Glomerular visceral epithelial cell (primary cell): ENCODE measurements around the gene OGFOD3.
A peak's percentile ranks its signal among the peaks of the same experiment; 100 is the strongest.

Experiments used
- DNase-seq: peaks from one replicate; pipeline ENCODE4 v3.0.0-alpha.2; 2016; ENCODE audit errors: extremely low spot score

Gene OGFOD3

DNA sequence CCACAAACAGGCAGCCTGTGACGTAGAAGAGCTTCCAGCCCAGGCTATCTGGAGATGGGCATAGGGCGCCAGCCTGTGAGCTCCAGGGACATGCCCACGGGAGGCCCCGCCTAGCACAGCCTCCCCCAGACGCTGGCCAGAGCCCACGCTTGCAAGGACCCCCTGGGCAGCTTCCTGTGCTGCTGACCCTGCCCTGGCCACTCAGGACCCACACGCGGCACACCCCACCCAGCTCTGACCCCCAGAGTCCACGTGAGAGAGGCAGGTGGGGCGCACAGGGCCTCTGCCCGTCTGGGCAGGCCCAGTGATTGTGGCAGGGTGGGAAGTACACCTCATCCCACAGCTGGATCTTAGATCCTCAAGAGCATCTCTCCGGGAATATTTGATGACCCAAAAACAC, 28.3 kb upstream of the OGFOD3 start:
- no peak for DNase-seq

DNA sequence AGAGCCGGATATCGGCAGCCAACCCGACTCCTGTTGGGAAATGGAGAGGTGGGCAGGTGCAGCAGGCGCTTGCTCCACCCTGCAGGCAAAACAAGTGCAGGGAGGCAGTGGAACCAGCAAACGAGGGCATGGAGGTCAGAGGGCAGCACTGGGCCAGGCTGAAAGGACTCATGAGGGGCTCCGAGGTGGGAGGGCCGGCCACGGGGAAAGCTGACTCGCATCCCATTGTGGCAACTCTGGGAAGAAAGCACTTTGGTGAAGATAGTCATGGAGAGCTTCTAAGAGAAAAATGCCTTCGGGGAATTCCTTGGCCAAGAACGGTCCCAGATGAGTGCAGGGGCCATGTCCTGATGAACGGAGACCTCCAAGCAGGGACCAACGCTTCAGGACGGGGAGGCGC, 27.7 kb upstream of the OGFOD3 start:
- DNase-seq = no peak

DNA sequence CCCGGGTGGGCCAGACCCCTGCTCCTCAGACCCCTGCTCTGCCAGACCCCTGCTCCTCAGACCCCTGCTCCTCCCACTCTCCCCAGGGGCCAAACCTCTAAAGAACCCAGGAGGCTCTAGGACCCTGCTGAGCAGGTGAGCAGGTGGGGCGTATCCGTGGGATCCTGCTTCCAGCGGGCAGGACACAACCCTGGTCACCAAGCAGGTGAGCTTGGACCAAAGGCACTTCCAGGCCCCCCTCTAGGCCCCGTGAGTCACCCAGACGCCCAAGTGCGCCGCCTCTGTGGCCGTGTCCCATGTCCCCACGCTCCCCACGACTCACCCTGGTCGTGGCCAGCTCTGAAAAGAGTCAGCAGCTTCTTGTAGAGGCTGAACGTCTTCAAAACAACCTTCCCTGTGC, 27.2 kb upstream of the OGFOD3 start:
- no peak for DNase-seq

GRCh38 chr17:82444941-82445521, 26.6 kb upstream of the OGFOD3 start:
- peak; percentile 53 for DNase-seq

DNA sequence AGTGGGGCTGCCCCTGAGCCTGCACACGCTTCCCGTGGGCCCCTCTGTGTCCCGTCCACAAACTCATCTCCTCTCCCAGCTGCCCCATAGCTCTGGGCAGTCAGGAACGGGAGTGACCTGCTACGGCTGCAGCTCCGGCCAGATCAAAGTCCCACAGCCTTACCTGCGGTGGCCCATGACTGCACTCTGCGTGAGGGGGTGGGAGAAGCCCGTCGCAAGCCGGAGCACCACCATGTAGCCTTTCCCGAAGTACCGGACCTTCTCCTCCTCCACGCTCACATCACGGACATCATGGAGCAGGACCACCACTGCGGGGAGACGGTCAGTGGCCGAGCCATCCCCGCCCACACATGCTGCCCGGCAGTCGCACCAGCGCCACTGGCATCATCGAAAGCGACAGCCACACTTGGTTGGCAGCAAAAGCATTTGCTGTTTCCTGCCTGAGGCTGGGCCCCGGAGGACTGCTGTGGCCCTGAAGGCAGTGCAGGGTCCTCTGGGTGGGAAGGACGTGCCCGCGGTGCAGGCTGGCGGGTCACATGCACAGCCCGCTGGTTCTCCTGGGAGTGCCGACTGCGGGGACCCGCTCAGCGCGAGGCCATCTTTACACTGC, 26.0 kb upstream of the OGFOD3 start:
- no peak for DNase-seq

DNA sequence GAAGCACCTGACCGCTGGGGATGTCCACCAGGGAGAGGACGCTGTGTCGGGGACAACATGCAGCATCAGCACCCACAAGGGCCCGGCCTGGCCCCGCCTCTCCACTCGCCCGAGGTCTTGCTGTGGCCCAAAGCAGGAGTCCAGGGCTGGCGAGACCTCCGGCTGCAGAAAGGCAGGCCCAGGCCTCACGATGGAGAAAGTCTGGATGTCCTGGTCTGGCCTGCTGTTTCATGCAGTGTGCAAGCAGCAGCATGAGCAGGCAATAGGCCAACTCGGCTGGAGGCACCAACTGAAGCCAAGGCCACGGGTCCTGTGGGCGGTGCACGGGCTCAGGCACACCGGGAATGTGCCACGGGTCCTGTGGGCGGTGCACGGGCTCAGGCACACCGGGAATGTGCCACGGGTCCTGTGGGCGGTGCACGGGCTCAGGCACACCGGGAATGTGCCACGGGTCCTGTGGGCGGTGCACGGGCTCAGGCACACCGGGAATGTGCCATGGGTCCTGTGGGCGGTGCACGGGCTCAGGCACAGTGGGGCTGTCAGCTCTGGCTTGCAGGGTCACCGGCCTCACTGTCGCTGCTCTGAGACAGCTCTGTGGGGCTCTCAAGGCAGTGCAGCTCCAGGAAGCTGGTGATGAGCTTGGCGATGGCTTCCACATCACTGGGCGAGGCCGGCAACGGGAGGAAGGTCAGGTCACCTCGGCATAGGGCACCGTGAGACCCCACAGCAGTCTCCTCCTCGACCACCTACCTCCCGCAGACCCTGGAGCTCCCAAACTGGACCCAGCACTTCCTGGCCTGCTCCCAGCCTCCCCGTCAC, 25.3 kb upstream of the OGFOD3 start:
- no peak for DNase-seq

DNA sequence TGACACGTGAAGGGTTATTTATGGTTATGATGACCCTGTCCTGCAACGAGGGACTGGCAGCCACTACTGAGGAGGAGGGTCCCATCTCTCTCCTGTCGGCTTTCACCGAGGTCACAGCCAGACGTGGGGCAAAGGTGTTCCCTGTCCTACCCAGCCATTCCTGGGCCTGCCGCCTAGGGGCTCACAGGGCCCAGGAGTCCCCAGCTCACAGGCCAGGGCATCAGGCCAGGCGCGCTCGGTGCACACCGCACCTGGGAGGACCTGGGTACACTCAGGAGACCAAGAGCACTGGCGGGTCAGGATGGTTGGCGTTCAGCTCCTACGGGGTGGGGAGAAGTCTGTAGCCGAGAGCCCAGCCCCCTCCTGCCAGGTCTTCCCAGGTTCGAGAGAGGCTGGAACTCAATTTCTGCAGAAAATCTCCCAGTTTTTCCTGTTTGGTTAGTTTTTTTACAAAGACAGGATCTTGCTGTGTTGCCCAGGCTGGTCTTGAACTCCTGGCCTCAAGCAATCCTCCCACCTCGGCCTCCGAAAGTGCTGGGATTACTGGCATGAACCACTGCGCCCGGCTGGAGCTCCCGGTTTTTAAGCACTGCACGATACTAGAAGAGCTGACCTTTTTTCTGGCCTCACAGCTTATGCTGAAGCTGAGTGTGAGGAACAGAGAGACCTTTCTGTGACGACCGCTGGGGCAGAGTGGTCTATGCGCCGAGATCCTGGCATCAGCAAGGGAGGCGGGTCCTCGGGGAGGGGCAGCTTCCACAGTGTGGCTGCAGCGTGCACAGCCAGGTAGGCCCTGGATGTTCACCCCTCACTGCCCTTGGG, 24.5 kb upstream of the OGFOD3 start:
- DNase-seq = no peak

DNA sequence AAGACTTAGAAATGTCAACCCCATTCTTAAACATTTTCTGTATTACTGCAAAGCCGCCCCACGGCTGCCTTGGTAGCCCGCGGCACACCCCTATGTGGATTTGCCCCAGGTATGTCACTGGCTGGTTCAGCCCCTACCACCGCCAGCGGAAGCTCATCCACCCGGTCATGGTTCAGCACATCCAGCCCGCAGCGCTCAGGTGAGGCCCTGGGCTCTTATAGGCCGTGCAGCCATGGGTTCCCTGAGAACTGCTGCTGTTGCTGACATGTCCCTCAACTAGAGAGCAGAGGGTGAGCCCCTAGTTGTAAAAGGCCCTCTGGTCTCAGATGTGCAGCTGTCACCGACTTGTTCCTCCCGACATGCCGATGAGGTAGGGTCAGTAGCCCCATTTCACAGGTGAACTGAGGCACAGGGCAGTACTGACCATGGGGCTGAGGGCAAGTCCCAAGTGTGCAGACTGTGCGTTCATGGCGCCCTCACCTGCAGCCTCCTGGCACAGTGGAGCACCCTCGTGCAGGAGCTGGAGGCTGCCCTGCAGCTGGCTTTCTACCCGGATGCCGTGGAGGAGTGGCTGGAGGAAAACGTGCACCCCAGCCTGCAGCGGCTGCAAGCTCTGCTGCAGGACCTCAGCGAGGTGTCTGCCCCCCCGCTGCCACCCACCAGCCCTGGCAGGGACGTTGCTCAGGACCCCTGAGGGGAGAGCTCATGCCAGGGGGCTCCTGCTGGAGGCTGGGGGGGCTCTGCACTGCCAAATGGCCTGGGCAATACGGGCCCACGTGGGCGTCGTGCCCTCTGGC, 23.5 kb upstream of the OGFOD3 start:
- DNase-seq = no peak

GRCh38 chr17:82440991-82441627, 22.7 kb upstream of the OGFOD3 start:
- no peak for DNase-seq

DNA sequence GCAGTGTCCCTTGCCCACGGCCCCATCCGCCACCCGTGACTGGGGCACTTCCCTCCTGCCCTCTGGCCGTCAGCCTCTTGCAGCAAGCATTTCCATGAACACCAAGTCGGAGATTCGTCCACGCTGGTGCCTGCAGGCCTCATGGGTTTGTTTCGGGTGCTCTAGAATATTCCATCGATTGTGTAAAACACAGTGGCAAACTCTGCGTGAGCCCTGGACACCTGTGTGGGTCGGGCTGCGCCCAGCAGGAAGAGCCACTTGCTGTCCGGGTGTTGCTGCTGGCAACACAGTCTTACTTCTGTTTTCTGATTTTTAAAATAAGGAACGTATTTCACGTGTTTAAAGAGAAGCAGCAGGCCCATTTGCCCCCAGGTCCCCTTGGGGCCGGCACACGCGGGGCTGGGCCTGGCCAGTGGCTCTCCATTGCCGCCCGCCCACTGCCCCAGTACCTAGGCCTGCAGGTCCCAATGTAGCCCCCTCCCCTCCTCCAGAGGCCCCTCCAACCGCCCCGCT, 22.1 kb upstream of the OGFOD3 start:
- no peak for DNase-seq

GRCh38 chr17:82439829-82440365, 21.5 kb upstream of the OGFOD3 start:
- DNase-seq = no peak

DNA sequence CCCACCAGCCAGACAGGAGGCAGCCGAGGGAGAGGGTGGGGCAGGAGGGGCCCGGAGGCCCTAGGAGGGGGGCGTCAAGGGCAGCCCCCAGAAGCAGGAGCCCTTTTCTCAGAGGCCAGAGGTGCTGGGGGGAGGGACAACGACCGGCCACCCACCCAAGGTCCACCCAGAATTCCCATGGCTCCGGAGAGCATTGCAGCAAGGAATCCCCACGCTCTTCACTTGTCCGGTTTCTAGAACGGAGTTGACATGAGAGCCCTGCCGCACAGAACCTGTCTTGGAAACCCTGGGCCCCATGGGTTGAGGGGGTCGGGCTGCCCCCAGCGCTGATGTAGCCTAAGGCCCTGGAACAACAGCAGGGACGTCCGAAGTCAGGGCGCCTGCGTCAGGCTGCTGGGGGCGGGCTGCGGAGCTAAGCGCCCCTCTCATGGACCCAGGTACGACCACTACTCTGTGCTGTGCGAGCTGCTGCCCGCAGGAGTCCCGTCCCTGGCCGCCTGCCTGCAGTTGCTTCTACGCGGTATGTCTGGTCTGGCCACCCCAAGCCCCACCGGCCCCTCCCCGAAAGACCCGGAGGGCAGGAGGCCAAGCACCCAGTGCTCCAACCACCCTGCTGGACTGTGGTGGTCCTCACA, 20.9 kb upstream of the OGFOD3 start:
- DNase-seq = no peak

DNA sequence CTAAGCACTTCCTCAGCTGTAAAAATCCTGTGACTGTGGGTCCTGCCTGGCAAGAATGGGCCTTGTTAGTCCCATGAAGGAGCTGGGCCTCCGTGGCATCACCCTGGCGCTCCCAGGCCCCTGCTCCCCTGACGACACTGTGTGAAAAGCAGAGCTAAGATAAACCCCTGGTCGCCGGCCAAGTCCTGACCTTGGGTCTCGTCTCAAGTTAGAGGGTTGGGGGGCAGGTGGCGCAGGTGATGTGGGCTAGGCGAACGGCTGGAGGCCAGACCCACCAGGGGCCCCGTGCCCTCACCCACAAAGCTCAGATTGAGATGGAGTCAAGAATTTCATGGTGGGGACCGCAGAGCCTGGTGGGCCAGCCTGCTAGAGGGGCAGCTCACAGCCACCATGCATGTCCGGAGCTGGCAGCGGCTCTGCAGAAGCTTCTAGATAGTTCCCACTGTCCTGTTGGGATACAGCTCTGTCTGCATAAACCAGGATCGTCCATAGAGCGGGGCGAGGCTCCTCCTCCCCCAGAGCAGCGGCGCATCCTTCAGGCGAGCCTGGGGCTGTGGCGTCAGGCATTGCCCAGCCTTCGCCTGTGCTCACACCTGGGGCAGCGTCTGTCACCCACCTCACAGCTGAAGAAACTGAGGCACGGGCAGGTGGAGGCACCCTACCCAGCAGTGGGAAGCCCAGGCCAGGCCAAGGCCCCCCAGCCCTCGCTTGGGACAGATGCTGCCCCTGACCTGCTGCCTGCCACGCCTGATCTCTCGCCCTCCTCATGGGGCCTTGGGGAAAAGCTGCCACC, 20.2 kb upstream of the OGFOD3 start:
- no peak for DNase-seq

DNA sequence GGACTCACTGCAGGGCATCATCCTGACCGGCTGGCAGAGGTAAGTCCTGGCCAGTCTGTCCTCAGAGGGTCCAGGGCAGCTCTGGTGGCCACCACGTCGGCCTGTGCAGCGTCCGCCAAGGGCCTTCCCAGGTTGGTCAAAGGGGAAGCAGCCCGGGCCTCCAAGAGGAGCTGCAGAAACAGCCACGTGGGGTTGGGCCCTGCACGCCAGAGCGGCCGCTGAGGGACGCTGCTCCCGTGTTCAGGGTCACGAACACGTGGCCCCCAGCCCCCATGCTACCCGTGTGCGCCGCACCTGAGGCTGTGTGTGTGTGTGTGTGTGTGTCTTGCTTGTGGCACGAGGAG, 18.9 kb upstream of the OGFOD3 start:
- no peak for DNase-seq

GRCh38 chr17:82436601-82437324, 18.4 kb upstream of the OGFOD3 start:
- DNase-seq = no peak

GRCh38 chr17:82435601-82436583, 17.5 kb upstream of the OGFOD3 start:
- peak; percentile 55 for DNase-seq

DNA sequence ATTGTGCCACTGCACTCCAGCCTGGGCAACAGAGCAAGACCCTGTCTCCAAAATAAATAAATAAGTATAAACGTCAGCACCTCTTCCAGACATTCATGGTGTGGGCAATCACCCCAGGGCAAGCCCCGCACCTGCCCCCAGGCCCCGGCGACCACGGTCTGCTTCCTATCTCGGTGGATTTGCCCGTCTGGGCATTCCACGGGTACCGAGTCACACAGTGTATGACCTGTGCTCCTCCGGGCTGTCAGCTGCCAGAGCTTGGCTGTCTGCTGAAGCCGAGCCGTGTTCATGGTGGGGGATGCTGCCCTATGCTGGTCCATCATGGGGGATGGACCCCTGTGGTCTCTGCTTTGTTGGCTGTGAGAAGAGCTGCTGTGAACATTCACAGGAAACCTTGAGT, 16.7 kb upstream of the OGFOD3 start:
- DNase-seq = peak; percentile 60

- DNase-seq = no peak
Observed at GRCh38 chr17:82434216-82434565, 15.8 kb upstream of the OGFOD3 start.
